Measurements from ENCODE around the gene SIRT5.

DNA sequence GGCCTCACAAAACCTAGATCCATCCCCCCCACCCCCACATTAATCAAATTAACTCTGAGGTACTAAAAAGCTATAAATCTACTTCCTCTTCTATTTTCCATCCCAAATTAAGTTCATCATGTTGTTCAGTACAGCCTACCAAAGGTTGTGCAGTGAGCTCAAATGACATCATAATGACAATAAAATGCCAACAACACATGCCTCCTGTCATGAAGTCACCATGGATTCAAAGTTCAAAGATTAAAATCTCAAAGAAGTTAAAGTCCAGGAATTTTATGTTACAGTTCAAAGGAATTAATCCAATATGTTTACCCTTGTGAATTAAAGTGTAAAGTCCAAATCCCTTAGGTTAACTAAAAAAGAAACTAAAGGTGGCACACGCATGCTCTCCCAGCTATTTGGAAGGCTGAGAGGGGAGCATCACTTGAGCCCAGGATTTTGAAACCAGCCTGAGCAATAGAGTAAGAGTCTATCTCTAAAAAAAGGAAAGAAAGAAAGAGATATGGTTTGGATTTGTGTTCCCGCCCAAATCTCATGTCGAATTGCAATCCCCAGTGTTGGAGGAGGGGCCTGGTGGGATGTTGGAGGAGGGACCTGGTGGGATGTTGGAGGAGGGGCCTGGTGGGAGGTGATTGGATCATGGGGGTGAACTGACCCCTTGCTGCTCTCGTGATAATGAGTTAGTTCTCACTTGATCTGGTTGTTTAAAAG, 25.7 kb upstream of the SIRT5 start:
- TF ChIP-seq, protein P1, sequence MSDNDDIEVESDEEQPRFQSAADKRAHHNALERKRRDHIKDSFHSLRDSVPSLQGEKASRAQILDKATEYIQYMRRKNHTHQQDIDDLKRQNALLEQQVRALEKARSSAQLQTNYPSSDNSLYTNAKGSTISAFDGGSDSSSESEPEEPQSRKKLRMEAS (IDR thresholded peaks at IDR 0.05): no peak
- no peak for TF ChIP-seq POLR2A (IDR thresholded peaks at IDR 0.05; ENCODE audit: borderline replicate concordance, extremely low read depth, insufficient read depth, insufficient read length)
- TF ChIP-seq CTCF (IDR thresholded peaks at IDR 0.05 in 2 of 3, conservative IDR thresholded peaks at IDR 0.05 in 1 of 3; ENCODE audit: borderline replicate concordance in 1 of 3, insufficient read depth in 1 of 3, low read depth in 2 of 3, low read length in 2 of 3): no peak
- no peak for TF ChIP-seq REST (IDR thresholded peaks at IDR 0.05; ENCODE audit: low read depth)
- no peak for TF ChIP-seq CEBPB (IDR thresholded peaks at IDR 0.05; ENCODE audit: low read depth)
